ENCODE results near the gene PPP3CB.

Gene PPP3CB

GRCh38 chr10:73480158-73480557, 15.7 kb downstream of the PPP3CB start:
- DNase-seq (ENCODE audit: low read depth in 2 of 2) = no peak

DNA sequence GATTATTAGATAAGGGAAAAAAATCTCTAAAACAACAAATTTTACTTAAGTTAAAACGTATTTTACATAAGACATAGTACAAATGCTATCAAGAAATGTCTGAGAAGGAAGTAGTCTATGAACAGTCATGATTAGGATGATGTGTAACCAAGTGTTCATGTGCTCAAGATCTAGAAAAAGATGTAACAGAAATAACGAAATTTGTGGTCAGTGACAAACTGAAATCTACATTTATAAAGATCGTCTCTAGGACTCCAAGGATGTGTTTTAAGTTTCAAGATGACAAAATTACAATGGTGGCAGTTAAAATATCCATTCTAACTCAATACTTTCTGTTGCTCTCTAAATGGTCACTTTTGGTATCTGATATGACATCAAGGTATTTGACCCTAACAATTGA, 17.2 kb downstream of the PPP3CB start:
- DNase-seq (ENCODE audit: low read depth in 2 of 2) = no peak

GRCh38 chr10:73471226-73471625, 24.6 kb downstream of the PPP3CB start:
- no peak for DNase-seq (ENCODE audit: low read depth in 2 of 2)

- DNase-seq (ENCODE audit: low read depth in 2 of 2) = no peak
These were observed 26.2 kb downstream of the PPP3CB start for GRCh38 chr10:73469579-73469978.

GRCh38 chr10:73467206-73467605, 28.6 kb downstream of the PPP3CB start:
- no peak for DNase-seq (ENCODE audit: low read depth in 2 of 2)

DNA sequence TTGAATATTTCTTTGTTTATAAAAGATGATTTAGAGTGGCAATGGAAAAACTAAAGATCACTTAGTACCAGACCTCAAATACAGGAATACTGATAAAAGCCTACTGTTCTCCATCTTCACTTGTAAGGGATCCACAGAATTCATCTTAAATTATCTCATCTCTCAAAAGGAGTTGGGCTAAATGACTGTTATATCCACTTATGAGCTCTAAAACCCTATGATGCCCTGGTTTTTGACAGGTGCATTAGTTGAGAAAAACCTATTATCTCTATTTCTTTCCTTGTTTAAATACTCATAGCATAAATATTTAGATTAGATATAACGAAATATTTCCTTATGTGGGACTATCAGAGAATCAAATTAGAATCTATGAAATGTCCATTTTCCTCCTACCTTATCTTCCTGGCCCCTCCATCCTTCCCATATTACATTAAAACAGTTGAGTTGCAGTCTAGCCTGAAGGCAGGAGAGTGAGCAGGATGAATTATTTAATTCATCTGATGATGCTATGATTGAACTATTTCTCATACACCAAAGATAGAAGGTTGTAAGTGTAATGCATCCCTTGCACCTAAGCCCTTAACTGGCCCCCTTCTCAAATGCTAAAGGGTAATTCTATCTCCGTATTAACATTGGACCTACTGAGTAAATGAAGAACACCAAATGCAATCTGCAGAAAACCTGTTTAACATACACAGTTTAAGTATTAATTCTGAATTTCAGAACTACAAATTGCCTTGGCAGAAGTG, 29.7 kb downstream of the PPP3CB start:
- DNase-seq (ENCODE audit: low read depth in 2 of 2) = no peak

- no peak for DNase-seq (ENCODE audit: low read depth in 2 of 2)
These were observed 34.9 kb downstream of the PPP3CB start for GRCh38 chr10:73460897-73461296.

- DNase-seq (ENCODE audit: low read depth in 2 of 2) = no peak
These were observed 36.0 kb downstream of the PPP3CB start for GRCh38 chr10:73459683-73460314.

- DNase-seq (ENCODE audit: low read depth in 2 of 2) = no peak
These were observed 39.5 kb downstream of the PPP3CB start for GRCh38 chr10:73456187-73456890.

DNA sequence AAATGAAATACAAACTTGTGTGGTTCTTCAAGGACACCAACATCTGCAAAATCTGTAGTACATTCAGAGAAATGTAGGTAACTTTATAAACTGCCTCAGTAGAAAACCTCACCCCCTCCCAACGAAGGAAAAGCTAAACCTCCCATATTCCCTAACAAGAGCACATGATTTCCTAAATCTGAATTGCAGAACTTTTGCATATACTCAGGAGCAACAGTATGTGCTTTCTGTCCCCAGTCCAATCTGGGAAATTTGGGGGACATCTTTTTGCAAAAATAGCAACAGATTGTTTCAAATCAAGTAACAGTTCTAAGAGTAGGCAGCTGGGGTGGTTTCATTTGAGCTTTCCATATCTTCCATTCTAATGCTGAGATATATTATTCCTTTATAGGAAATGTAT, 46.7 kb downstream of the PPP3CB start:
- DNase-seq (ENCODE audit: low read depth in 2 of 2) = no peak

DNA sequence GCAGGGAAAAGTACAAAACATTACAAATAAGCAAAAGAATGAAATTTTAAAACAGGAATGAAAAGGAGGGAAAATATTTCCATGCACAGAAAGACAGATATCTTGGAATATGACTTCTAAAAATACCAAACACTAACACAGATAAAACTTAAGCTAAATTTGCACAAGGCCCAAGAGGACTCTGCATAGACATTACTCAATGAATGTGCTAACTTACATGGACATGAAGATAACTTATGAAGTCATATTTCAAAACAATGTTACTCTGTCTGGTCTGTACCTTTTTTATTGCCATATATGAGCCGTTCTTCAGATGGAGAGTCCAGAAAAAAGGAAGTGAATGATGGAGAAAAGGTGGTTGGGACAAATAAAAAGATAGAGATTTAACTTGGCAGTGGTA, 47.4 kb downstream of the PPP3CB start:
- no peak for DNase-seq (ENCODE audit: low read depth in 2 of 2)

- DNase-seq (ENCODE audit: low read depth in 2 of 2) = no peak
These were observed 48.9 kb downstream of the PPP3CB start for GRCh38 chr10:73446926-73447325.

DNA sequence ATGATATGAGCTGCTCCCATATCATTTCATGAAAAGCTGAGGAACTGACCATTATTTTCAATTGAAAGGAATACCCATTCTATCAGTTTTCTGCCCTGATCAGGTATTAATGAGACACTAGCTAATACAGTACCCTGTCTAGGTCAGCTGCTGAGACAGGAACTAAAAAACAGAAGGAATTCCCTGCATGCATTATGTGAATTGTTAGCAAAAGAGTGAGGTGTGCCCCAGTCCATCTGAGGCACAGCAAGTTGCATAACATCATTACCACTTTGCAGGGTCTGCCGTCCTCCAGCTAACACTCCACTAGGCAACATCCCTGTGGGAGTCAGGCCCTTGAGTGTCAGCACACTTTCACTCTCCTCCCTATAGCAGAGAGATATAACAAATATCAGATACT, 51.4 kb downstream of the PPP3CB start:
- DNase-seq (ENCODE audit: low read depth in 2 of 2) = no peak

DNA sequence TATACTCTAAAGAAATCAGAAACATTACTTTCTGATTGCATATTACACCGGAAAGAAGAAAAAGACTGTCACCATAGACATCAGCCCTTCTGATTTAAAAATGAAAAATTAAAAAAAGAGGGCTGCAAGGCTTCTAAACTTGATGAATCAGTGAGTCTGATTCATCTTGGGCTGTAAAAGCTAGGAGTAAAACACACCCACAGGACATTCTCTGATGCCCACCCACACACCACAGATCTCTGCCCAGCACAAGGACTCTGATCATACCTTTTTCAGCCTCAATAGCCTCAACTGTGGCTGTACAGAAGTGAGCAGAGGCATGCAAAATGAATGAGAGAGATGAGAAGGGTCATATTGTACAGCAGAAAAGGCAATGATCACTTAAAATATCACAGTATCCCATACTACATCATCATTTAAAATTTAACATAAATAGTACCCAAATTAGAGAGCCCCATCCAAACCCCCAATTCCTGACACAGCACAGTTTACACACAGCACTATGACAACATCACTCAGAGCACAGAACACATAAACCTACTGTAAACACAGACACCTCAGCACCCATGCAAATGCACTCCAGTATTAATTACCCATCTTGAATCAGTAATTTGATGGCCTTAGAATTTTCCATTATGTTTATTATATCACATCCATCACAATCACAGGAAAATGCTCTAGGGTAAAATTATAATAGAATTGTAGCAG, 56.1 kb downstream of the PPP3CB start:
- DNase-seq (ENCODE audit: low read depth in 2 of 2) = no peak

DNA sequence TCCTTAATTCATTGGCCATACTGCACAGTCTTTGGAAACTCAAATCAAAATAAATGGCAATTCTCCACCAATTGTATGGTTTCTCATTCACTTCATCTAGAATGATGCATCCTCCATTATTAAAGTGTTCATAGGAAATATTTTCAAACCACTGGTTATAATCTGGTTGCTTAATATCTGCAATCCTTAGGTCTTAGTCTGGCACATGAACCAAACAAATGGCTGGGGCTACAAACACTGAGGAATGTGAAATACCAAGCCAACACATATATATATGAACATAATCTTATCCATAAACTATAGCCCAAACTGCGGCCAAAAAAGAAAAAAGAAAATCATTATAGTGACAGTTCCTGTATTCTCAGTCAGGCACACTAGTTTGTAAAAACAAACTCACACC, 56.8 kb downstream of the PPP3CB start:
- DNase-seq (ENCODE audit: low read depth in 2 of 2) = no peak

DNA sequence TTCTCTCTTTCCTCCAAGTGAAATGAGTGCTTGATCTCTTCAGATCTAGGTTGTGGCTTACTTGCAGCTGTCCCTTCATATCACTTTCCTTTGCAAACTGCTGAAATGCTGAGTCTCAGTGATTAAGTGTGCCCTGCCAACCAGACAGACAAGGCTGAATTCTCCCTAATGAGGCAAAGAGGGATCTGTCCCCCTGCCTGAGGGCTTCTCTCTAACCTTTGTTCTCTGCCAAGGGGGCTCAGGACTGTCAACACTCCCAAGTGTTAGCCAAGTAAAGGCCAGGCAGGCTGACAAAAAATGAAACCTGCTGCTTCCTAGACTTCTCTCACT, 62.3 kb downstream of the PPP3CB start, which contains the start of gene MSS51:
MSS51 (minus strand) TSS at position 24 of the 330 bp plus-strand sequence. CDS start 5,277 bp downstream, outside the sequence.
- no peak for DNase-seq (ENCODE audit: low read depth in 2 of 2)

GRCh38 chr10:73432646-73433537, 62.9 kb downstream of the PPP3CB start:
- DNase-seq (ENCODE audit: low read depth in 2 of 2) = no peak

- DNase-seq (ENCODE audit: low read depth in 2 of 2) = no peak
These were observed 69.5 kb downstream of the PPP3CB start for GRCh38 chr10:73426318-73426717.

- DNase-seq (ENCODE audit: low read depth in 2 of 2) = no peak
These were observed 71.3 kb downstream of the PPP3CB start for GRCh38 chr10:73424478-73424877.

DNA sequence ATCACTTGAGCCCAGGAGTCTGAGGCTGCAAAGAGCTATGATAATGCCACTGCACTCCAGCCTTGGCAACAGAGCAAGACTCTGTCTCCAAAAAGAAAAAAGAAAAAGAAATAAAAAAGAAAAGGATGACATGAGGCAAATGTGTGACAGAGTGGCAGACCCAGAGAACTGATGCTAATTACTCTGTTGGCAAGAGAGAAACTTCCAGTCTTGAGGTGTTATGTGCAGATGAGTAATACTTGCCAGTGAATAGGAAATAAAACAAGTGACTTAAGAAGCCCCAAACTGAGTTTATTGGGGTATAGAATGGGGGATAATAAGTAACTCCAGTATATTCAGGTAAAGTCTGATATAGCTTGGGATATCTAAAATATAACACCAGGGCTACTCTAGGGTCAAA, 72.5 kb downstream of the PPP3CB start:
- no peak for DNase-seq (ENCODE audit: low read depth in 2 of 2)

DNA sequence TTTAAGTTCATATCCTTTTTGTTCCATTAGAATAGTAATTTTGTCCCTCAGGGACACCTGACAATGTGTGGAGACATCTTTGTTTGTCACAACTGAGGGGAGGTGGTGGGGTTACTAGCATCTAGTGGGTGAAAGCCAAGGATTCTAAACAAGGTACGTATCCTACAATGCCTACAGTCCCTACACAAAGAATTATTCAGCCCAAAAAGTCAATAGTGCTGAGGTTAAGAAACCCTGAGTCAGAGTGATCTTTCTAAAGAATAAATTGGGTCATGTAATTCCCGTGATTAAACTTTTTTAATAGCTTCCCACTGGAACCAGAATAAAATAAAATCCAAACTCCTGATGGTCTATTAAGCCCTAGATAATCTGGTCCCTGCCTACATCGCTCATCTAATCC, 79.3 kb downstream of the PPP3CB start:
- no peak for DNase-seq (ENCODE audit: low read depth in 2 of 2)

Data from stimulated activated CD8-positive, alpha-beta memory T cell treated with anti-CD3 and anti-CD28 coated beads, Interleukin-7, amount 100 ng/mL, for 1 hour (primary cell).